GM12878 (cell line): ENCODE results near the gene PODN. TPM values are rescaled to one million over a fixed set of nuclear protein-coding genes. Genes with fewer than 3 reads are reported as not detected.

ENCODE experiments used
- ATAC-seq: fragments of 200-7000 bp; cut with Tn5 transposase; 3 replicates; pipeline ENCODE4 v1.9.1; 2020; ENCODE audit warnings: mild to moderate bottlenecking, moderate library complexity
- BruUV-seq: library from RNA; stranded (reverse); fragments of 400-500 nt; replicated peaks from 2 replicates; lab custom pipeline; 2021; lab: Mats Ljungman, UMichigan
- CTCF ChIA-PET: fragments of 300-600 bp; sonication (Branson Sonifier 250); formaldehyde crosslinking; extraction: SDS; loops from one replicate; lab custom pipeline; 2021; ENCODE audit warnings: inconsistent platforms; lab: Yijun Ruan, JAX
- POLR2A ChIA-PET: fragments of 350-600 bp; formaldehyde crosslinking; extraction: SDS; loops from one replicate; lab custom pipeline; 2021; ENCODE audit warnings: inconsistent platforms; lab: Charles Lee
- RAD21 ChIA-PET: fragments of 300-600 bp; sonication (Branson Sonifier 250); formaldehyde crosslinking; loops from one replicate; lab custom pipeline; 2023; ENCODE audit warnings: antibody characterized with exemption; ENCODE audit not compliant: unreplicated experiment; lab: Charles Lee
- SMC1A ChIA-PET: fragments of 300-600 bp; sonication (Branson Sonifier 250); formaldehyde crosslinking; loops from one replicate; lab custom pipeline; 2023; ENCODE audit not compliant: unreplicated experiment, uncharacterized antibody; lab: Charles Lee
- DNase-seq: peaks from one replicate; pipeline ENCODE4 v3.0.0-alpha.2; 2011; ENCODE audit warnings: low read depth, low spot score
- FAIRE-seq: peaks from 3 replicates; lab custom pipeline; 2011; peaks lifted over from hg19 to GRCh38; lab: Jason Lieb, UNC
- H2AFZ ChIP-seq: 2 replicates; pipeline ENCODE4 v1.6.0; 2011; ENCODE audit warnings: low read depth, low read length, control low read depth; ENCODE audit not compliant: control insufficient read depth
- H3K27ac ChIP-seq: 2 replicates; pipeline ENCODE4 v1.5.1; 2011; ENCODE audit warnings: control low read depth; ENCODE audit not compliant: control insufficient read depth, insufficient read depth
- H3K27me3 ChIP-seq, 2 experiments: replicated peaks in 1 of 2; 2 replicates each; pipeline versions ENCODE4 v1.6.0 to v1.6.1; 2011; ENCODE audit warnings: low read length in 1 of 2; ENCODE audit not compliant: control insufficient read depth in 2 of 2, insufficient read depth in 2 of 2
- H3K36me3 ChIP-seq, 2 experiments: 2 replicates each; pipeline ENCODE4 v1.5.1; 2011; ENCODE audit warnings: low read length in 1 of 2; ENCODE audit not compliant: control insufficient read depth in 2 of 2, insufficient read depth in 2 of 2
- H3K4me1 ChIP-seq: 2 replicates; pipeline ENCODE4 v1.6.1; 2011; ENCODE audit warnings: mild to moderate bottlenecking, low read length, moderate library complexity, mixed read lengths; ENCODE audit not compliant: control insufficient read depth, insufficient read depth
- H3K4me2 ChIP-seq: 2 replicates; pipeline ENCODE4 v1.6.0; 2011; ENCODE audit warnings: control low read depth; ENCODE audit not compliant: control insufficient read depth, insufficient read depth
- H3K4me3 ChIP-seq: fragments of 200-600 bp; sonication (generic); 2 replicates; pipeline ENCODE4 v1.5.1; 2016
- H3K79me2 ChIP-seq: 2 replicates; pipeline ENCODE4 v1.6.0; 2011; ENCODE audit warnings: low read length; ENCODE audit not compliant: control insufficient read depth, insufficient read depth
- H3K9ac ChIP-seq: 2 replicates; pipeline ENCODE4 v1.8.0; 2011; ENCODE audit warnings: low read length, control low read depth, mixed read lengths; ENCODE audit not compliant: control insufficient read depth, insufficient read depth
- H3K9me3 ChIP-seq: replicated peaks from 3 replicates; pipeline ENCODE4 v1.5.1; 2011; ENCODE audit warnings: mild to moderate bottlenecking, low read length; ENCODE audit not compliant: control insufficient read depth, insufficient read depth
- H4K20me1 ChIP-seq: 2 replicates; pipeline ENCODE4 v1.6.0; 2011; ENCODE audit not compliant: control insufficient read depth, insufficient read depth
- ATF7 ChIP-seq: fragments of 450-650 bp; IDR thresholded peaks from 2 replicates; pipeline ENCODE4 v1.6.1; 2016; ENCODE audit warnings: low read depth, mild to moderate bottlenecking
- IKZF1 ChIP-seq: fragments of 450-650 bp; conservative IDR thresholded peaks from 2 replicates; pipeline ENCODE4 v1.6.1; 2017; ENCODE audit warnings: antibody characterized with exemption, mild to moderate bottlenecking
- JUNB ChIP-seq: IDR thresholded peaks from 2 replicates; pipeline ENCODE4 v1.6.1; 2016; ENCODE audit warnings: antibody characterized with exemption, mild to moderate bottlenecking
- MEF2A ChIP-seq: IDR thresholded peaks from 2 replicates; pipeline ENCODE4 v1.6.1; 2011; ENCODE audit warnings: low read depth, mild to moderate bottlenecking, low read length, moderate library complexity; ENCODE audit not compliant: insufficient read depth
- NFYB ChIP-seq: IDR thresholded peaks from 2 replicates; pipeline ENCODE4 v1.6.1; 2011; ENCODE audit warnings: low read depth, mild to moderate bottlenecking, low read length, improper control_type of control experiment, moderate library complexity; ENCODE audit not compliant: insufficient read depth
- PKNOX1 ChIP-seq: fragments of 450-650 bp; IDR thresholded peaks from 2 replicates; pipeline ENCODE4 v1.6.1; 2016; ENCODE audit warnings: mild to moderate bottlenecking
- PML ChIP-seq: IDR thresholded peaks from 2 replicates; pipeline ENCODE4 v1.6.1; 2012; ENCODE audit warnings: low read length, inconsistent platforms
- SMC3 ChIP-seq: IDR thresholded peaks from 2 replicates; pipeline ENCODE4 v1.6.1; 2011; ENCODE audit warnings: low read length, improper control_type of control experiment, borderline replicate concordance
- ZBTB4 ChIP-seq: fragments of 450-650 bp; formaldehyde crosslinking; IDR thresholded peaks from 2 replicates; pipeline ENCODE4 v1.4.0; 2022; ENCODE audit warnings: mild to moderate bottlenecking, moderate library complexity
- WGBS: methylation state at CpG from one replicate; pipeline ENCODE4 v1.1.6; 2016; ENCODE audit warnings: low lambda C conversion rate; ENCODE audit not compliant: insufficient replicate concordance, insufficient coverage; ENCODE audit errors: missing lambda C conversion rate; 5-methylcytosine and 5-hydroxymethylcytosine counted together
- in situ Hi-C: fragments of 300-500 bp; cut with MboI; formaldehyde crosslinking; loops from 9 replicates; pipeline ENCODE4 v1.14.3; 2018; ENCODE audit warnings: mixed read lengths
- intact Hi-C: fragments of 100-400 bp; cut with micrococcal nuclease; formaldehyde crosslinking; loops from one replicate; pipeline ENCODE4 v1.14.2; 2022; ENCODE audit not compliant: unreplicated experiment
- polyA plus RNA-seq, 11 experiments: library from polyadenylated mRNA; depleted of rRNA in 4 of 11; unstranded in 6 of 11; stranded (reverse) in 5 of 11; fragments of >200 nt; fragmentation: Nextera tagmentation in 4 of 11; fragmentation: Illumina TruSeq in 1 of 11; extraction: Ambion mirVana in 4 of 11; extraction: Trizol in 1 of 11; gene quantifications; 1 replicate in 1 of 11; 2 replicates in 10 of 11; pipeline versions ENCODE4 v1.2.1 to v1.2.3, GENCODE V29; 2011 to 2016; ENCODE audit warnings: inconsistent platforms in 2 of 11, missing spikeins in 2 of 11, low read depth in 1 of 11
- total RNA-seq, 4 experiments: library from RNA; depleted of rRNA in 3 of 4; stranded (reverse); fragments of >200 nt in 3 of 4; fragmentation: Illumina TruSeq in 1 of 4; extraction: Trizol in 1 of 4; gene quantifications; 2 replicates each; pipeline versions ENCODE4 v1.2.1 to v1.2.3, GENCODE V29; 2013 to 2021
- TF ChIP-seq, protein P1 (sequence below): fragments of 450-650 bp; IDR thresholded peaks from 2 replicates; pipeline ENCODE4 v1.6.1; 2017; ENCODE audit warnings: mild to moderate bottlenecking, low read depth, inconsistent platforms; ENCODE audit not compliant: poor library complexity, severe bottlenecking
- TF ChIP-seq, protein P2 (sequence below): fragments of 450-650 bp; IDR thresholded peaks from 2 replicates; pipeline ENCODE4 v1.6.1; 2017; ENCODE audit warnings: borderline replicate concordance

The PODN gene
- total and polyA plus RNA-seq, 10 of the 15 experiments (the other 5 are each of a cell fraction or from before 2014, with no cell fraction given), result 0.10 TPM; not detected in 9

DNA sequence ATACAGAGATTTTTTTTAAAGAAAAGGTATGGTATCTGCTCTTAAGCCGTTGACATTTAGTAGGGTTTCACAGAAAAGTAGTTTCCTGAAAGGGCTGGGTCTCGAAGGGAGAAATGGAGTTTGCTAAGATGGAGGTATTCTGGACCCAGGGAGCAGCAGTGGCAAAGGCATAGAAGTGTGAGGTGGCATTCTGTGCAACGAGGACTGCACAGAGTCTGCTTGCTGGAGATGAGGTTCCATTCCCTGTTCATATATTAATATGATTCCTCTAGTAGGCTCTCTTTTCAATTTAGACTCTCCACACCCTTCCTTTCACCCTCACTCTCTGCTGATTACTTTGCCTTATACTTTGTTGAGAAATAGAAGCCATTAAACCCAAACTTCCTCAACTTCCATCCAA lies 38.5 kb upstream of the PODN start:
- Histone ChIP-seq H3K4me2 (no peak overlapping the region), H3K9me3 (no peaks in the 10 kb centered on the region), H2AFZ (no peak overlapping the region), H3K79me2 (peaks cover 1% of the 10 kb centered on the region), H3K4me1 (no peaks in the 10 kb centered on the region), H3K36me3 (no peaks in the 10 kb centered on the region), H3K27ac (no peak overlapping the region), H3K4me3 (no peak overlapping the region), H3K27me3 (no peaks in the 10 kb centered on the region)
- ChIA-PET CTCF (no interaction called here), SMC1A (no interaction called here), POLR2A (no interaction called here), RAD21 (no interaction called here)
- DNase-seq, result no peak
- intact Hi-C loops, result no loop called here
- no peak for FAIRE-seq
- ATAC-seq, result no peak
- 48% methylated on average over 3 of the region's 3 CpGs for WGBS
- no TSS peak for BruUV-seq
- in situ Hi-C loops, result no loop called here
- TF ChIP-seq SMC3, result no peak
- no peak for TF ChIP-seq JUNB
- no peak for TF ChIP-seq NFYB
- TF ChIP-seq, protein P1, sequence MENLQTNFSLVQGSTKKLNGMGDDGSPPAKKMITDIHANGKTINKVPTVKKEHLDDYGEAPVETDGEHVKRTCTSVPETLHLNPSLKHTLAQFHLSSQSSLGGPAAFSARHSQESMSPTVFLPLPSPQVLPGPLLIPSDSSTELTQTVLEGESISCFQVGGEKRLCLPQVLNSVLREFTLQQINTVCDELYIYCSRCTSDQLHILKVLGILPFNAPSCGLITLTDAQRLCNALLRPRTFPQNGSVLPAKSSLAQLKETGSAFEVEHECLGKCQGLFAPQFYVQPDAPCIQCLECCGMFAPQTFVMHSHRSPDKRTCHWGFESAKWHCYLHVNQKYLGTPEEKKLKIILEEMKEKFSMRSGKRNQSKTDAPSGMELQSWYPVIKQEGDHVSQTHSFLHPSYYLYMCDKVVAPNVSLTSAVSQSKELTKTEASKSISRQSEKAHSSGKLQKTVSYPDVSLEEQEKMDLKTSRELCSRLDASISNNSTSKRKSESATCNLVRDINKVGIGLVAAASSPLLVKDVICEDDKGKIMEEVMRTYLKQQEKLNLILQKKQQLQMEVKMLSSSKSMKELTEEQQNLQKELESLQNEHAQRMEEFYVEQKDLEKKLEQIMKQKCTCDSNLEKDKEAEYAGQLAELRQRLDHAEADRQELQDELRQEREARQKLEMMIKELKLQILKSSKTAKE, result no peak
- TF ChIP-seq, all 136 proteins: peak for 0
- H3K9ac ChIP-seq, result no peak overlapping the region
- no peaks in the 10 kb centered on the region for H4K20me1 ChIP-seq

- no peaks in the 10 kb centered on the region for H3K27me3 ChIP-seq
- no peak overlapping the region for H3K4me3 ChIP-seq
- no peak overlapping the region for H3K27ac ChIP-seq
- no peaks in the 10 kb centered on the region for H4K20me1 ChIP-seq
- CTCF ChIA-PET, result no interaction called here
- no TSS peak for BruUV-seq
- DNase-seq (no peak), FAIRE-seq (no peak), ATAC-seq (peak; percentile 31; the same call in 2 of the 3 replicates)
- no peaks in the 10 kb centered on the region for H3K9me3 ChIP-seq
- no peak overlapping the region for H3K9ac ChIP-seq
- H3K79me2 ChIP-seq, result peaks cover 1% of the 10 kb centered on the region
- no peaks in the 10 kb centered on the region; a peak in 1 of 4 replicates for H3K36me3 ChIP-seq
- no peak overlapping the region for H3K4me2 ChIP-seq
- no peak overlapping the region for H2AFZ ChIP-seq
- RAD21 ChIA-PET, result no interaction called here
- H3K4me1 ChIP-seq, result no peaks in the 10 kb centered on the region
- in situ Hi-C loops (no loop called here), intact Hi-C loops (no loop called here)
- SMC1A ChIA-PET, result no interaction called here
- POLR2A ChIA-PET, result no interaction called here
- TF ChIP-seq IKZF1, result no peak
- no peak for TF ChIP-seq ATF7
- TF ChIP-seq PML, result no peak
- TF ChIP-seq MEF2A, result no peak
- no peak for TF ChIP-seq PKNOX1
- no peak for TF ChIP-seq ZBTB4 (CRISPR knock-in tag)
- TF ChIP-seq, protein P2, sequence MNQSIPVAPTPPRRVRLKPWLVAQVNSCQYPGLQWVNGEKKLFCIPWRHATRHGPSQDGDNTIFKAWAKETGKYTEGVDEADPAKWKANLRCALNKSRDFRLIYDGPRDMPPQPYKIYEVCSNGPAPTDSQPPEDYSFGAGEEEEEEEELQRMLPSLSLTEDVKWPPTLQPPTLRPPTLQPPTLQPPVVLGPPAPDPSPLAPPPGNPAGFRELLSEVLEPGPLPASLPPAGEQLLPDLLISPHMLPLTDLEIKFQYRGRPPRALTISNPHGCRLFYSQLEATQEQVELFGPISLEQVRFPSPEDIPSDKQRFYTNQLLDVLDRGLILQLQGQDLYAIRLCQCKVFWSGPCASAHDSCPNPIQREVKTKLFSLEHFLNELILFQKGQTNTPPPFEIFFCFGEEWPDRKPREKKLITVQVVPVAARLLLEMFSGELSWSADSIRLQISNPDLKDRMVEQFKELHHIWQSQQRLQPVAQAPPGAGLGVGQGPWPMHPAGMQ, result no peak
Observed at GRCh38 chr1:53024117-53024516, 37.9 kb upstream of the PODN start.
